Neural cell (in vitro differentiated cells): Measurements from ENCODE around the gene EDARADD.

Source experiments
- CTCF ChIP-seq: fragments of 450-650 bp; IDR thresholded peaks from 2 replicates; pipeline ENCODE4 v1.5.1; 2014; ENCODE audit warnings: antibody characterized with exemption, mild to moderate bottlenecking, moderate library complexity; ENCODE audit not compliant: poor library complexity, severe bottlenecking
- EP300 ChIP-seq: fragments of 450-650 bp; conservative IDR thresholded peaks from 2 replicates; pipeline ENCODE4 v1.6.1; 2014; ENCODE audit warnings: antibody characterized with exemption, mild to moderate bottlenecking, moderate library complexity; ENCODE audit not compliant: poor library complexity, severe bottlenecking
- EZH2 ChIP-seq: fragments of 200-600, 300-800 bp; shearing (Covaris generic), sonication (generic); IDR thresholded peaks from 2 replicates; pipeline ENCODE4 v1.6.1; 2014; ENCODE audit warnings: antibody characterized with exemption, low read length, borderline replicate concordance, mild to moderate bottlenecking; ENCODE audit not compliant: insufficient read depth, poor library complexity, severe bottlenecking
- POLR2AphosphoS5 ChIP-seq: IDR thresholded peaks from 2 replicates; pipeline ENCODE4 v1.6.1; 2012
- RAD21 ChIP-seq: fragments of 450-650 bp; conservative IDR thresholded peaks from 2 replicates; pipeline ENCODE4 v1.6.1; 2014; ENCODE audit warnings: antibody characterized with exemption, mild to moderate bottlenecking, moderate library complexity
- REST ChIP-seq: IDR thresholded peaks from 2 replicates; pipeline ENCODE4 v1.6.1; 2012; ENCODE audit warnings: borderline replicate concordance
- SMC3 ChIP-seq: fragments of 450-650 bp; conservative IDR thresholded peaks from 2 replicates; pipeline ENCODE4 v1.6.1; 2014; ENCODE audit warnings: antibody characterized with exemption, mild to moderate bottlenecking, moderate library complexity; ENCODE audit not compliant: poor library complexity
- TAF1 ChIP-seq: IDR thresholded peaks from 2 replicates; pipeline ENCODE4 v1.6.1; 2012; ENCODE audit warnings: low read depth

GRCh38 chr1:236530286-236530685 is 136.2 kb downstream of the EDARADD start:
- TF ChIP-seq CTCF (no peak), POLR2AphosphoS5 (no peak), SMC3 (no peak), EZH2 (no peak), EP300 (no peak), RAD21 (no peak), REST (no peak), TAF1 (no peak)
